CD8-positive, alpha-beta memory T cell (primary cell): Measurements from ENCODE around the gene RGS16. TPM values are rescaled to one million over a fixed set of nuclear protein-coding genes. Genes with fewer than 3 reads are reported as not detected.

ENCODE experiments used
- CTCF ChIA-PET: fragments of 350-600 bp; sonication (Branson Sonifier 250); formaldehyde crosslinking; loops from one replicate; lab custom pipeline; 2021; ENCODE audit warnings: antibody characterized with exemption; lab: Charles Lee
- POLR2A ChIA-PET: fragments of 350-600 bp; sonication (Branson Sonifier 250); formaldehyde crosslinking; loops from one replicate; lab custom pipeline; 2021; ENCODE audit warnings: antibody characterized with exemption; lab: Charles Lee
- DNase-seq, 5 donors: peaks; one replicate each; pipeline versions ENCODE4 v3.0.0 to v3.0.0-alpha.2; 2020 to 2022; ENCODE audit warnings: mixed read lengths in 1 of 5
- H3K27ac ChIP-seq: one replicate; pipeline ENCODE4 v1.7.0; 2013; ENCODE audit warnings: low read depth, mild to moderate bottlenecking, low read length, moderate library complexity
- H3K27me3 ChIP-seq: 2 replicates; pipeline ENCODE4 v1.7.0; 2013; ENCODE audit warnings: low read length, mild to moderate bottlenecking; ENCODE audit not compliant: insufficient read depth, poor library complexity, severe bottlenecking
- H3K36me3 ChIP-seq: 2 replicates; pipeline ENCODE4 v1.7.0; 2013; ENCODE audit warnings: mild to moderate bottlenecking, low read length, moderate library complexity; ENCODE audit not compliant: insufficient read depth
- H3K4me1 ChIP-seq: 2 replicates; pipeline ENCODE4 v1.7.0; 2013; ENCODE audit warnings: mild to moderate bottlenecking, low read length, moderate library complexity; ENCODE audit not compliant: insufficient read depth
- H3K4me3 ChIP-seq: 2 replicates; pipeline ENCODE4 v1.7.0; 2013; ENCODE audit warnings: mild to moderate bottlenecking, low read length
- H3K9me3 ChIP-seq: 2 replicates; pipeline ENCODE4 v1.7.0; 2013; ENCODE audit warnings: mild to moderate bottlenecking, low read length
- H3K27ac Mint-ChIP-seq, 8 donors: one replicate each; pipeline ENCODE4 v1.8.0; 2020 to 2021; ENCODE audit warnings: mixed read lengths in 8 of 8, mild to moderate bottlenecking in 6 of 8, inconsistent platforms in 3 of 8, moderate library complexity in 3 of 8
- H3K27me3 Mint-ChIP-seq, 2 donors: one replicate each; pipeline ENCODE4 v1.8.0; 2020 to 2021; ENCODE audit warnings: mixed read lengths in 2 of 2, mild to moderate bottlenecking in 1 of 2, moderate library complexity in 1 of 2
- H3K36me3 Mint-ChIP-seq, 3 donors: one replicate each; pipeline ENCODE4 v1.8.0; 2020 to 2021; ENCODE audit warnings: mixed read lengths in 3 of 3, inconsistent platforms in 1 of 3, mild to moderate bottlenecking in 1 of 3
- H3K4me1 Mint-ChIP-seq, 3 donors: one replicate each; pipeline ENCODE4 v1.8.0; 2020 to 2021; ENCODE audit warnings: mixed read lengths in 3 of 3, inconsistent platforms in 1 of 3, mild to moderate bottlenecking in 1 of 3
- H3K4me3 Mint-ChIP-seq, 7 donors: one replicate each; pipeline ENCODE4 v1.8.0; 2020 to 2021; ENCODE audit warnings: mixed read lengths in 7 of 7, mild to moderate bottlenecking in 6 of 7, moderate library complexity in 4 of 7, inconsistent platforms in 2 of 7
- H3K9me3 Mint-ChIP-seq, 5 donors: one replicate each; pipeline ENCODE4 v1.8.0; 2020 to 2022; ENCODE audit warnings: mixed read lengths in 5 of 5, mild to moderate bottlenecking in 3 of 5, moderate library complexity in 2 of 5, inconsistent platforms in 1 of 5
- polyA plus RNA-seq: library from polyadenylated mRNA; unstranded; fragments of 300-500 nt; fragmentation: Illumina TruSeq; gene quantifications from one replicate; pipeline ENCODE4 v1.2.3, GENCODE V29; 2021
- total RNA-seq, 2 experiments: library from RNA; stranded (reverse); gene quantifications; one replicate each; pipeline ENCODE4 v1.2.3, GENCODE V29; 2021

RGS16 gene
- total and polyA plus RNA-seq, 3 experiments from 2014 or later, result 0.21 to 59.9 (median 58.9) TPM

DNA sequence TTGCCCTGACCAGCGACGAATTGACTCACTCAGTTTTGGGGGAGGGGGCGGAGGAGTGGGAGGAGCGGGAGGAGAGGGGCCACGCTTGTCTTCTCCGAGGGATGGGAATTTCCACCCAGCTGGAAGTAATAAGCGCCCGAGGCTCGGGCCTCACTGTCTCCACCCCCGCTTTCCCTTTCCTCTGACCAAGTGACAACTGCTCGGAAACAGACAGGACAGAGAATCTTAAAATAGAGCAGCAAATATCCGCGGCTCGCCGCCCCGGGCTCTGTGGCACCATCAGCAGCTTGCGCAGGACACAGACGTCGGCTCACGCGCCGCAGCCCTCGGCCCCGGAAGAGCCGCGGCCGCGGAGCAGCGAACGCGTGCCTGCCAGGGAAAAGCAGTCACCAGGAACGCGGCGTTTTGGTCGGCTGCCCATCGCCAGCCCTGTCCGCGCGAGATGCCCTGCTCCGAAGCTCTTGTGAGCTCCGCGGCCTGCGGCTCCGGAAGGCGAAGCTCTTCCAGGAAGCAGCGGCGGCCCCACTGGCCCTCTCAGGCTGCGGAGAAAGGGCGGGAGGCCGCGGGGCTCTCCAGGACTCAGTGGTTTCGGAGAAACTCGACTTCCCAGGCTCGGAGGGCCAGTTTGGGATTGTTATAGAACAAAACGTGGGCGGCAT is 10.7 kb upstream of the RGS16 start:
- Histone ChIP-seq H3K4me3 (peak overlapping the region; percentile 52), H3K9me3 (no peaks in the 10 kb centered on the region), H3K4me1 (peaks cover 29% of the 10 kb centered on the region), H3K27me3 (peaks cover 6% of the 10 kb centered on the region), H3K27ac (no peak overlapping the region), H3K36me3 (no peaks in the 10 kb centered on the region)
- peaks cover 0 to 4% (median 3%) of the 10 kb centered on the region in 5 donors for H3K9me3 Mint-ChIP-seq
- POLR2A ChIA-PET, result interaction anchor here (1.1 to 1.6 kb wide), 2 partner anchors 10 to 26 kb away, joined by 6 to 8 read pairs; partner anchors contain the start of gene RNASEL
- peak overlapping the region; percentile 34 to 98 (median 90) for H3K27ac Mint-ChIP-seq
- peaks cover 34 to 41% (median 34%) of the 10 kb centered on the region in 3 donors for H3K4me1 Mint-ChIP-seq
- peaks cover 0 to 4% (median 0%) of the 10 kb centered on the region in 3 donors for H3K36me3 Mint-ChIP-seq
- CTCF ChIA-PET, result interaction anchor here (1.4 to 3.5 kb wide), 6 partner anchors 8 to 168 kb away, joined by 3 to 24 read pairs (median 8); partner anchors contain the start of gene RGS16
- peaks cover 62 to 68% of the 10 kb centered on the region in 2 donors for H3K27me3 Mint-ChIP-seq
- DNase-seq, result peak; percentile 20 to 61 (median 35)
- H3K4me3 Mint-ChIP-seq, result peak overlapping the region; percentile 64 to 89 (median 82)

DNA sequence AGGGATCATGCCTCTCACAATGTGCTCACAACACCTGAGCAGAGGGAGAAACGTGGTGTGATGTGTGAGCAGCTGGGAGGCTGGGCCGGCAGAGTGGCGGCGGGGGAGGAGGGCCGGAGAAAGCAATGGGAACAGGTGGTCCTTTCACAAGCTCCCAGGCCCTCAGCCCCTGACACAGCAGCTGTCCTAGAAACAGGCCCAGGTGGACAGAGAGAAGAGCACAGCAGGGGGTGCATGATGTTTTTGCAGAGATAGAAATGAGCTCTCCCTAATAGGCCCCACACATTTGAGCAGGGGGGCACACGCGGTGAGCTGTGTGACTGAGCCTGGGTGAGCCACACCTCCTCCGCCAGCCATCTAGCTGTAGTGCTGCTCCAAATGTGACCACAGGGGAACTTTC is 7.6 kb upstream of the RGS16 start:
- Histone ChIP-seq H3K27ac (no peak overlapping the region), H3K4me1 (peaks cover 26% of the 10 kb centered on the region), H3K4me3 (no peak overlapping the region), H3K9me3 (no peaks in the 10 kb centered on the region), H3K27me3 (peaks cover 6% of the 10 kb centered on the region), H3K36me3 (no peaks in the 10 kb centered on the region)
- peak overlapping the region in 1 of 8 donors; percentile 78 for H3K27ac Mint-ChIP-seq
- CTCF ChIA-PET, result interaction anchor here (1.6 to 3.7 kb wide), 5 partner anchors 8 to 174 kb away, joined by 4 to 12 read pairs (median 5); no protein-coding TSS in a partner anchor
- H3K4me3 Mint-ChIP-seq, result no peak overlapping the region
- peaks cover 0 to 2% (median 0%) of the 10 kb centered on the region in 5 donors for H3K9me3 Mint-ChIP-seq
- H3K4me1 Mint-ChIP-seq, result peaks cover 27 to 29% (median 27%) of the 10 kb centered on the region in 3 donors
- H3K36me3 Mint-ChIP-seq, result no peaks in the 10 kb centered on the region
- H3K27me3 Mint-ChIP-seq, result peaks cover 70 to 71% of the 10 kb centered on the region in 2 donors
- no peak for DNase-seq
- POLR2A ChIA-PET, result no interaction called here

DNA sequence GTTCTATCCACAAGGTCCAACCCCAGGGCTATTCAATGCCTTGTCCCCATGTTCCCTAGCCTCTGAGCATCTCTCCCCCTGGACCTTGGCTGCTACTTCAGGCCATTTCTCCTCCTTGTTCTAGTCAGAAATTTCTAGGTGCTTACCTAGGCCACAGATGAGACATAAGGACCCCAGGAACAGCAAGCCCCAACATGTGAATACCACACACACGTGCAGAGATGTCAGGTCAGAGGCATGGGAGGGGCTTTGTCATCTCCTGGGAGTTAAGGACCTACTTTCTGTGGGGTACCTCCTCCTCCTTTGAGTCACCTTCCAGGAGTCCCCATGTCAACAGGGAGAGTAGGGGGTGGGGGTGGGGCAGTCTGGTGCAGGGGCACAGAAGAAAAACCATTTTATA is 7.1 kb upstream of the RGS16 start:
- Histone ChIP-seq H3K36me3 (no peaks in the 10 kb centered on the region), H3K9me3 (no peaks in the 10 kb centered on the region), H3K4me3 (no peak overlapping the region), H3K27ac (no peak overlapping the region), H3K4me1 (peaks cover 21% of the 10 kb centered on the region), H3K27me3 (peaks cover 6% of the 10 kb centered on the region)
- H3K36me3 Mint-ChIP-seq, result no peaks in the 10 kb centered on the region
- peaks cover 22 to 25% (median 22%) of the 10 kb centered on the region in 3 donors for H3K4me1 Mint-ChIP-seq
- CTCF ChIA-PET, result interaction anchor here (1.7 to 3.7 kb wide), 3 partner anchors 8 to 171 kb away, joined by 5 to 12 read pairs (median 5); no protein-coding TSS in a partner anchor
- peak overlapping the region in 1 of 8 donors; percentile 78 for H3K27ac Mint-ChIP-seq
- DNase-seq, result no peak
- H3K9me3 Mint-ChIP-seq, result peaks cover 0 to 2% (median 0%) of the 10 kb centered on the region in 5 donors
- POLR2A ChIA-PET, result no interaction called here
- H3K27me3 Mint-ChIP-seq, result peaks cover 71% of the 10 kb centered on the region in 2 donors
- no peak overlapping the region for H3K4me3 Mint-ChIP-seq

DNA sequence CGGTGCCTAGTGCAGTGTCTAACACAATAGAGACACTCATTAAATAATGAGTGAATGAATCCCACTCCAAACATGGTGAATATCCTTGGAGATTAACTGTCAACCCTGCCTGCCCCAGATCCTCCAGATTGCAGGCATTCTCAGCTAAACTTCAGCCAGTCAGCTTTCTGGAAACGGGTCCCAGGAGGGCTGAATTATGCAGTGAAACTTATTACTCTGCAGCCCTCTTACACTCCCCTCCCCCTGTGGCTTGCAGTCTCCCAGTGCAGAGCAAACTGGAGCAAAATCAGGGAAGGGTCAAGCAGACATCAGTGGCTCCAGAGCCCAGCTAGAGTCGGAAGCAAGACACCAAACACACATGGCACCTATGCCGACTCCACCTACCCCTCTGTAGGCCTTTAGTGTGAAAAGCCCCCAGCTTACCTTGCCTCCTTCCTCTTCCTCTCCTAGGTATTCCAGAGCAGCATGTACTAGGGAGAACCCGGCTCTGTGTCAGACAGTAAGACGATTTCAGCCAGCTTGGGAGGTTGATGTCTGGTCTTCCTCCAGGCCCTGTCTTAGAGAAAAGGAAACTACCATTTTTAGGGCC is 6.5 kb upstream of the RGS16 start:
- H3K27me3 Mint-ChIP-seq, result peaks cover 65 to 68% of the 10 kb centered on the region in 2 donors
- ChIA-PET CTCF (interaction anchor here (2.3 to 3.7 kb wide), 2 partner anchors 10 to 171 kb away, joined by 5 to 12 read pairs; no protein-coding TSS in a partner anchor), POLR2A (no interaction called here)
- no peak for DNase-seq
- peaks cover 6% of the 10 kb centered on the region for H3K27me3 ChIP-seq
- H3K36me3 Mint-ChIP-seq, result no peaks in the 10 kb centered on the region
- H3K4me1 ChIP-seq, result peaks cover 17% of the 10 kb centered on the region
- H3K4me3 ChIP-seq, result no peak overlapping the region
- H3K4me3 Mint-ChIP-seq, result no peak overlapping the region
- peaks cover 16 to 19% (median 16%) of the 10 kb centered on the region in 3 donors for H3K4me1 Mint-ChIP-seq
- H3K27ac Mint-ChIP-seq, result no peak overlapping the region
- H3K27ac ChIP-seq, result no peak overlapping the region
- H3K9me3 ChIP-seq, result no peaks in the 10 kb centered on the region
- no peaks in the 10 kb centered on the region for H3K9me3 Mint-ChIP-seq
- no peaks in the 10 kb centered on the region for H3K36me3 ChIP-seq

DNA sequence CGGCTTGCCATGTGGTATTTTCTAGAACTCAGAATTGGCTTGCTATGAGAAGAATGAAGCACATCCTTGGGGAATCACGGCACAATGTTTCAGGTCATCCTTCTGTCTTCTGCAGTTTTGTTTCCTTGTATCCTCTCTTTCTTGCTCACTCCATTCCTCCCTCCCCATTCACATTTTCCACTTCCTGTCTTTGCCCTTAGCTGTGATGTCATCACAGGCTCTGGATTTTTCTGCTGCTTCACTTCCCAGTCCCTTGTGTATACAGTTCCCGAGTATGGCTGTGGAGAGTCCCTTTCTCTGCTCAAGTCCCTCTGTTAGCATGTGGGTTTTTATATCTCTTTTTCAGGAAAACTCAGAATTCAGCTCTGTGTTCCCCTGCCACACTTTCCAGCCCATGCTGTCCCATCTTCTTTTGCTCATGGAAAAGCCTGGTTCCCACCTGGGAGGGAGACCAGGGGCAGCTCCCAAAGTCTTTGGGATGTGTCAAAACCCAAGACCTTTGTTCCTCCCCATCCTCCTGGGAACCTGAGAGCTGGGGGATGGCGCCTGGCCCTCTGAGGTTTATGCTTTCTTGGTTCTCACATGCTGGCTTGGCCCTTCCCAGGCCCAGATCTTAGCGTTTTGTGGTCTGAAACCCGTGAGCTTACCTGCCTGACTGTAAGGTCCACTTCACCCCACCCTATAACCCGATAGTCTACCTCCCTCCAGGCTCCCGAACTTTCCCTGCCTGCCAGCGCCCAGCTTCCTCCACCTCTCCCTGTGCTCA is 4.8 kb upstream of the RGS16 start:
- peaks cover 8 to 12% (median 11%) of the 10 kb centered on the region in 3 donors for H3K4me1 Mint-ChIP-seq
- CTCF ChIA-PET, result interaction anchor here (1.2 to 1.9 kb wide), 3 partner anchors 10 to 173 kb away, joined by 3 to 7 read pairs (median 4); no protein-coding TSS in a partner anchor
- peaks cover 59 to 66% of the 10 kb centered on the region in 2 donors for H3K27me3 Mint-ChIP-seq

DNA sequence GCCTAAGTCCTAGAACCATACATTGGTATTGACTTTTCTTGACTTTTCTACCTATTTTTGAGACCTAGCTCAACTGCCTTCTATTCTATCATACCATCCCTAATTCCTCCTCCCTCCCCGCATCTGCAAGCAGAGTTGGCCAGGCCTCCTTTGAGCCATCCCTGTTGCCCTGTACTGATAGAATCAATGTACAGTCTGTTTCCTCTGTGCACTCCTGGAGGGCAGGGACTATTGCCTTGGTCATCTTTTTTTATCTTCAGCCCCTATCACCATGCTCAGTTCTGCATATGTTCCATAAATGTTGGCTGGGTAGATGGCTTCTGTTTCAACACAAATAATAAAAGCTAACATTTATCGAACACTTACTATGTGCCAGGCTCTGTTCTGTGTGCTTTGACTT is 4.0 kb upstream of the RGS16 start:
- Mint-ChIP-seq H3K36me3 (no peaks in the 10 kb centered on the region), H3K27me3 (peaks cover 52 to 58% of the 10 kb centered on the region in 2 donors), H3K9me3 (no peaks in the 10 kb centered on the region), H3K27ac (no peak overlapping the region), H3K4me1 (peaks cover 4 to 17% (median 14%) of the 10 kb centered on the region in 3 donors), H3K4me3 (no peak overlapping the region)
- no peaks in the 10 kb centered on the region for H3K27me3 ChIP-seq
- no peak for DNase-seq
- no peaks in the 10 kb centered on the region for H3K9me3 ChIP-seq
- peaks cover 17% of the 10 kb centered on the region for H3K4me1 ChIP-seq
- ChIA-PET CTCF (interaction anchor here (1.5 to 1.9 kb wide), 2 partner anchors 10 to 174 kb away, joined by 3 to 7 read pairs; no protein-coding TSS in a partner anchor), POLR2A (no interaction called here)
- no peak overlapping the region for H3K27ac ChIP-seq
- no peaks in the 10 kb centered on the region for H3K36me3 ChIP-seq
- no peak overlapping the region for H3K4me3 ChIP-seq

More for the DNA sequence above, 4.8 kb upstream of the RGS16 start:
- Histone ChIP-seq H3K9me3 (no peaks in the 10 kb centered on the region), H3K27me3 (peaks cover 4% of the 10 kb centered on the region), H3K4me3 (no peak overlapping the region), H3K27ac (no peak overlapping the region), H3K36me3 (no peaks in the 10 kb centered on the region), H3K4me1 (peaks cover 12% of the 10 kb centered on the region)
- DNase-seq, result no peak
- H3K9me3 Mint-ChIP-seq, result no peaks in the 10 kb centered on the region
- no peak overlapping the region for H3K4me3 Mint-ChIP-seq
- H3K36me3 Mint-ChIP-seq, result no peaks in the 10 kb centered on the region
- peak overlapping the region in 2 of 8 donors; percentile 4 to 64 for H3K27ac Mint-ChIP-seq
- POLR2A ChIA-PET, result no interaction called here

DNA sequence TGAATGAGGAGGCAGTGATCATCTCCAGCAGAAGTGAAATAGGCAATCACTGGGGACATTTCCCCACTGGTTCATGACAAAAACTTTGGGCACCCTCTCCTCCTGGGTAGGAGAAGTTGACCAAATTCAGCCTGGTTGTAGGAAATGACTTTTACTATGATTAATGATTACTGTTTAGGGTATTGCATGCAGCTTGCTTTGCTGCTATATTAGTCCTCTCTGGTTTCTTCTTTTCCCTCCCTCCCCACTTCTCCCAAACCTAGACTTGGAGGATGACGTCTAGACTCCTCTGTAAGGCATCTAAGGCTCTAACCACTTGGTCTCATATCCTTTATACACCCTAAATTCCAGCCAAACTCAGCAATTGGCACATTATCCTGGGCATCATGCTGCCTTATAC is 3.4 kb upstream of the RGS16 start:
- no peak overlapping the region for H3K4me3 Mint-ChIP-seq
- H3K4me1 Mint-ChIP-seq, result peaks cover 4 to 20% (median 17%) of the 10 kb centered on the region in 3 donors
- no peak for DNase-seq
- H3K36me3 Mint-ChIP-seq, result no peaks in the 10 kb centered on the region
- H3K27me3 ChIP-seq, result no peaks in the 10 kb centered on the region
- H3K36me3 ChIP-seq, result no peaks in the 10 kb centered on the region
- peaks cover 47 to 51% of the 10 kb centered on the region in 2 donors for H3K27me3 Mint-ChIP-seq
- ChIA-PET POLR2A (no interaction called here), CTCF (interaction anchor here (1.4 to 2.5 kb wide), 5 partner anchors 8 to 179 kb away, joined by 4 to 14 read pairs (median 7); no protein-coding TSS in a partner anchor)
- no peaks in the 10 kb centered on the region for H3K9me3 ChIP-seq
- H3K4me3 ChIP-seq, result no peak overlapping the region
- peaks cover 21% of the 10 kb centered on the region for H3K4me1 ChIP-seq
- no peak overlapping the region for H3K27ac ChIP-seq
- H3K27ac Mint-ChIP-seq, result no peak overlapping the region
- no peaks in the 10 kb centered on the region for H3K9me3 Mint-ChIP-seq
